Activated naive CD4-positive, alpha-beta T cell treated with anti-CD3 and anti-CD28 coated beads, Interleukin-2, amount 10 ng/mL, durations not matched to agents 7 days and 5 days (primary cell): ENCODE results near the gene ENTPD6.

Experiments
- CTCF ChIA-PET: fragments of 350-600 bp; sonication (Branson Sonifier 250); formaldehyde crosslinking; loops from one replicate; lab custom pipeline; 2021; ENCODE audit warnings: antibody characterized with exemption; lab: Charles Lee
- DNase-seq: peaks from one replicate; pipeline ENCODE4 v3.0.0-alpha.2; 2020
- H3K27ac Mint-ChIP-seq: one replicate; pipeline ENCODE4 v1.8.0; 2021; ENCODE audit warnings: mild to moderate bottlenecking, moderate library complexity, mixed read lengths
- H3K27me3 Mint-ChIP-seq: one replicate; pipeline ENCODE4 v1.8.0; 2021; ENCODE audit warnings: mild to moderate bottlenecking, mixed read lengths
- H3K36me3 Mint-ChIP-seq: one replicate; pipeline ENCODE4 v1.8.0; 2021; ENCODE audit warnings: mixed read lengths
- H3K4me1 Mint-ChIP-seq: one replicate; pipeline ENCODE4 v1.8.0; 2021; ENCODE audit warnings: mixed read lengths
- H3K4me3 Mint-ChIP-seq: one replicate; pipeline ENCODE4 v1.8.0; 2021; ENCODE audit warnings: mild to moderate bottlenecking, moderate library complexity, mixed read lengths
- H3K9me3 Mint-ChIP-seq: one replicate; pipeline ENCODE4 v1.8.0; 2021; ENCODE audit warnings: mixed read lengths

Gene ENTPD6

GRCh38 chr20:25196786-25197120 lies 1.2 kb downstream of the ENTPD6 start:
- Mint-ChIP-seq H3K9me3 (no peaks in the 10 kb centered on the region), H3K27ac (peak overlapping the region; percentile 34), H3K4me1 (peaks cover 33% of the 10 kb centered on the region), H3K36me3 (peaks cover 7% of the 10 kb centered on the region), H3K27me3 (peaks cover 4% of the 10 kb centered on the region), H3K4me3 (peak overlapping the region; percentile 79)
- no peak for DNase-seq
- CTCF ChIA-PET = interaction anchor here (1.5 kb wide), 1 partner anchor 53 kb away, joined by 3 read pairs; no protein-coding TSS in a partner anchor

- Mint-ChIP-seq H3K36me3 (peaks cover 7% of the 10 kb centered on the region), H3K4me3 (peak overlapping the region; percentile 79), H3K27me3 (no peaks in the 10 kb centered on the region), H3K4me1 (peaks cover 33% of the 10 kb centered on the region), H3K9me3 (no peaks in the 10 kb centered on the region), H3K27ac (peak overlapping the region; percentile 42)
- DNase-seq = peak; percentile 36
- CTCF ChIA-PET = interaction anchor here (1.5 kb wide), 1 partner anchor 53 kb away, joined by 3 read pairs; no protein-coding TSS in a partner anchor
Observed at GRCh38 chr20:25197183-25197869, 1.8 kb downstream of the ENTPD6 start.

GRCh38 chr20:25197870-25198190 lies 2.3 kb downstream of the ENTPD6 start:
- peak overlapping the region; percentile 79 for H3K4me3 Mint-ChIP-seq
- H3K9me3 Mint-ChIP-seq = no peaks in the 10 kb centered on the region
- peaks cover 33% of the 10 kb centered on the region for H3K4me1 Mint-ChIP-seq
- H3K27ac Mint-ChIP-seq = no peak overlapping the region
- no peak for DNase-seq
- H3K27me3 Mint-ChIP-seq = no peaks in the 10 kb centered on the region
- CTCF ChIA-PET = interaction anchor here (0.5 kb wide), 1 partner anchor 19 kb away, joined by 4 read pairs; no protein-coding TSS in a partner anchor
- peaks cover 8% of the 10 kb centered on the region for H3K36me3 Mint-ChIP-seq

DNA sequence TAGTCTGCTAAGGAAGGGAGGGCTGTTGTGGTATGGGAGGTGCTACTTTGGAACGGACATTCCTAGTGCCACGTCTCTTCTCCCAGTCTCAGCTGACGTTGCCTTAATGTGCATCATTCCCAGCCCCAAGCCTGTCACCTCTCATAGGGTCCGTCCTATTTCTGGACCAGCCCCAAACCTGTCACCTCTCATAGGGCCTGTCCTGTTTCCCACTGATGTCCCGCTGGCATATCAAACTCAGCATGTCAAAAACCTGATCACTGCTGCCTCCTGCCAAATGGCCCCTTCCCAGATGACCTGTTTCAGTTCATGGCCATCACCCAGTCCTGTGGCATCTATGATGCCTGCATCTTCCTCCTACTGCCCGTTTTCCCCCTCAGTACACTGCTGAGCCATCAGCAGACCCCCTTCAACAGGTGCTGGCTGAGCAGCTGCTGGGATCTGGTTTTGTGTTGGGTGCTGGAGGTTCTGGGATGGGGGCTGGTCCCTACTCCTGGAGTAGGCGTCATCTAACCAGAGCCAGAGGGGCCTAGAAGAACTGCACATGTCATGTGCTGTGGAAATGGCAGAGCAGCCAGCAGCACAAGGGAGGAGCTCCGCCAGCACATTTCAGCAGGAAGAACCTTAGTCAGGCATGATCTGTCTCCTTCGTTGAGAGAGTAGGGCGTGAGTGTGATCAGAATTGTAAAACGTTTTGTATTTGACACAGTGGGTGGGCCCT lies 3.3 kb downstream of the ENTPD6 start:
- CTCF ChIA-PET = no interaction called here
- no peak overlapping the region for H3K27ac Mint-ChIP-seq
- peaks cover 33% of the 10 kb centered on the region for H3K4me1 Mint-ChIP-seq
- no peak overlapping the region for H3K4me3 Mint-ChIP-seq
- no peaks in the 10 kb centered on the region for H3K27me3 Mint-ChIP-seq
- no peaks in the 10 kb centered on the region for H3K9me3 Mint-ChIP-seq
- DNase-seq = no peak
- H3K36me3 Mint-ChIP-seq = peaks cover 14% of the 10 kb centered on the region

DNA sequence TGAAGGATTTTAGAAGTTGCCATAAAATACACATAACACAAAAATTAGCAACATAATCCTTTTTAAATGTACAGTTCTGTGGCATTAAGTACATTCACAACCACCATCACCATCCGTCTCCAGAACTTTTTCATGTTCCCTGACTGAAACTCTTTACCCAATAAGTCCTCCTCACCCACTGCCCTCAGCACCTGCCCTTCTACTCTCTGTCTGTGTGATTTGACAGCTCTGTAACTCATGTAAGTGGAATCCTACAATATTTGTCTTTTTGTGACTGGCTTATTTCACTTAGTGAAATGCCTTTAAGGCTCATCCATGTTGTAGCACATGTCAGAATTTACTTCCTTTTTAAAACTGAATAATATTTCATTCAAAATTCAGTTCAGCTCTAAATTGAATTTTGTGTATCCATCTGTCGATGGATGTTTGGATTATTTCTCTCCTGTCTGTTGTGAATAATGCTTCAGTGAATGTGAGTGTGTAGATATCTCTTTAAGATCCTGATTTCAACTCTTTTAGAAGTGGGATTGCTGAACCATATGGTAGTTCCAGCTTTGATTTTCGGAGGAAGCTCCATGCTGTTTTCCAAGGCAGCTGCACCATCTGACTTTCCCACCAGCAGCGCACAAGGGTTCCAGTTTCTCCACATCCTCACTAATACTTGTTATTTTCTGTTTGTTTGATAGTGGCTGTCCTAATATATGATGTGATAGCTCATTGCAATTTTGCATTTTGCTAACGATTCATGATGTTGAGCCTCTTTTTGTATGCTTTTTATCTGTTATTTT lies 4.2 kb downstream of the ENTPD6 start:
- Mint-ChIP-seq H3K27me3 (no peaks in the 10 kb centered on the region), H3K27ac (no peak overlapping the region), H3K36me3 (peaks cover 14% of the 10 kb centered on the region), H3K4me3 (no peak overlapping the region), H3K4me1 (peaks cover 31% of the 10 kb centered on the region), H3K9me3 (no peaks in the 10 kb centered on the region)
- DNase-seq = no peak
- CTCF ChIA-PET = no interaction called here

GRCh38 chr20:25203089-25203488 lies 7.6 kb downstream of the ENTPD6 start:
- Mint-ChIP-seq H3K27ac (no peak overlapping the region), H3K4me3 (no peak overlapping the region), H3K36me3 (peaks cover 14% of the 10 kb centered on the region), H3K9me3 (no peaks in the 10 kb centered on the region), H3K4me1 (peaks cover 13% of the 10 kb centered on the region), H3K27me3 (no peaks in the 10 kb centered on the region)
- CTCF ChIA-PET = no interaction called here
- DNase-seq = no peak

GRCh38 chr20:25203871-25204320 lies 8.4 kb downstream of the ENTPD6 start:
- H3K27me3 Mint-ChIP-seq = no peaks in the 10 kb centered on the region
- H3K27ac Mint-ChIP-seq = no peak overlapping the region
- DNase-seq = no peak
- CTCF ChIA-PET = no interaction called here
- H3K9me3 Mint-ChIP-seq = no peaks in the 10 kb centered on the region
- H3K4me1 Mint-ChIP-seq = peaks cover 9% of the 10 kb centered on the region
- no peak overlapping the region for H3K4me3 Mint-ChIP-seq
- peaks cover 14% of the 10 kb centered on the region for H3K36me3 Mint-ChIP-seq

DNA sequence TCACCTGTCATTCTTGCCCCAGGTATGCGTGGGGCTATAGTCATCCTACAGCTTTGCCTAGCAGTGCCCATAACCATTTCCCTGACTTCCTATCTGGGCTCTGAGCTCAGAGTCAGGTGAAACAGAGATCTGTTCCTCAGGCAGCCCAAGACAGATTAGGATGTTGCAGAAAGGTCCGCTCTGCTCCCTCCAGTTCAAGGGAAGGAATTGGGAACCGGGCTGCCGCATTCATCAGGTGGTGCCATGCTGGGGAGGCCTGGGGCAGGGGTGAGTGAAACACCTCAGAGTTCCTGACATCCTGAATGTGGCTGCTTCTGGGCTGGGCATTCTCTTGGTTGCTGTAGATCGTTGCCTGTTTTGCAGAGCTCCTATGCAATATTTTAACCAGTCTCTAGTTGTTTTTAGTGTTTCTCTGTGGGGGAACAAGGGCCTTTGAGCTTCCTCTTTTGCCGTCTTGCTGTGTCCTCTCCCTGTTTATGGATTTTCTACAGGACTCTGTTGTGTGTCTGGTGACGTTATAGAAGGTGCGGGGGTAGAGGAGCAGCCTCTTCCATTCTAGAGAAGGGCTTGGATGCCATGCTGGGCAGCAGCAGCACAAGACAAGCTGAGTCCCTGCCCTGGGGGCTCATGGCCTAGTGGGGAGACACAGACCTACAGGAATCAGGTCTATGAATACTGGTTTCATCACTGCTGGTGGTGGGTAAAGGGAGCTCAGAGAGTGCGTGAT lies 9.2 kb downstream of the ENTPD6 start:
- no peak overlapping the region for H3K27ac Mint-ChIP-seq
- H3K4me1 Mint-ChIP-seq = peaks cover 2% of the 10 kb centered on the region
- no peak overlapping the region for H3K4me3 Mint-ChIP-seq
- no peaks in the 10 kb centered on the region for H3K9me3 Mint-ChIP-seq
- peaks cover 9% of the 10 kb centered on the region for H3K36me3 Mint-ChIP-seq
- H3K27me3 Mint-ChIP-seq = no peaks in the 10 kb centered on the region
- no peak for DNase-seq
- CTCF ChIA-PET = no interaction called here

DNA sequence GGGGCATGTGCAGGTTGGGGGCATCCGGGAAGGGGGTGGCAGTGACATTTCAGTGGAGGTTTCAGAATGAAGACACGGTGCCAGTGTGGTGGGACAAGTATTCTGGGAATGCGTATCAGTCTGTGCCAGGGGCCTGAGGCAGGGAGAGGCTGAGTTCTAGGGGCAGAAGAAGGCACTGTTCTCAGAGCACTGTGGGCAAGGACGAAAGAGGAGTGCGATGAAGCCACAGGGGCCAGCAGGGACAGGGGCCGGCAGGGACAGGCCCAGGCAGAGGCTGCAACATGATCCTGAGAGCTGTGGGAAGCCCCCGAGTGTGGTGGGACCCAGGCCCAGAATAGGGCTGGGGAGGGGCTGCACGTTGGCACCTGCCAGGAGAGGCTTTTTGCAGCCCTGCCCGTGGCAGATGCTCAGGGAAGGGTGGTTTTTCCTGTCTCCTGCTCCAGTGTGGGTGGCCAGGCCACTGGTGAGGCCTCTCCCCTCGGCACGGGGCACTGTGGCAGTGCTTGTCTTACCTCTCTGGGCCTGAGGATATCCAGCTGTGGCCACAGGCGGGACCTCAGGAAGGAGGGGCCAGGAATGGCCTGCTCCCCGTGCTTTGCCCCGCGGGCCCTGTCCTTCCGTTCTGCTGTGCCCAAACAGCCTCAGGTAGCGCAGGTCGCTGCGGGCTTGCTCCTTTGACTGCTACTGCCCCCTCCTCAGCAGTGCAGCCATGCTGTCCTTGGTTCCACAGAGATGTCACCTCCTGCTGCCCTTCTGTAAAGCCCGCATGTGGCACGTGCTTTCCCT lies 10.0 kb downstream of the ENTPD6 start:
- H3K9me3 Mint-ChIP-seq = no peaks in the 10 kb centered on the region
- no peak for DNase-seq
- H3K36me3 Mint-ChIP-seq = peaks cover 9% of the 10 kb centered on the region
- H3K4me1 Mint-ChIP-seq = peaks cover 2% of the 10 kb centered on the region
- no peak overlapping the region for H3K4me3 Mint-ChIP-seq
- H3K27ac Mint-ChIP-seq = no peak overlapping the region
- CTCF ChIA-PET = no interaction called here
- no peaks in the 10 kb centered on the region for H3K27me3 Mint-ChIP-seq

- CTCF ChIA-PET = no interaction called here
- no peak overlapping the region for H3K27ac Mint-ChIP-seq
- H3K4me1 Mint-ChIP-seq = no peaks in the 10 kb centered on the region
- peaks cover 9% of the 10 kb centered on the region for H3K36me3 Mint-ChIP-seq
- no peak for DNase-seq
- H3K9me3 Mint-ChIP-seq = no peaks in the 10 kb centered on the region
- no peak overlapping the region for H3K4me3 Mint-ChIP-seq
- no peaks in the 10 kb centered on the region for H3K27me3 Mint-ChIP-seq
Observed at GRCh38 chr20:25206063-25206403, 10.5 kb downstream of the ENTPD6 start.

- H3K4me1 Mint-ChIP-seq = no peaks in the 10 kb centered on the region
- no peak overlapping the region for H3K27ac Mint-ChIP-seq
- DNase-seq = no peak
- CTCF ChIA-PET = no interaction called here
- no peaks in the 10 kb centered on the region for H3K27me3 Mint-ChIP-seq
- H3K36me3 Mint-ChIP-seq = peaks cover 10% of the 10 kb centered on the region
- H3K9me3 Mint-ChIP-seq = no peaks in the 10 kb centered on the region
- H3K4me3 Mint-ChIP-seq = no peak overlapping the region
Observed at GRCh38 chr20:25206548-25206947, 11.0 kb downstream of the ENTPD6 start.

DNA sequence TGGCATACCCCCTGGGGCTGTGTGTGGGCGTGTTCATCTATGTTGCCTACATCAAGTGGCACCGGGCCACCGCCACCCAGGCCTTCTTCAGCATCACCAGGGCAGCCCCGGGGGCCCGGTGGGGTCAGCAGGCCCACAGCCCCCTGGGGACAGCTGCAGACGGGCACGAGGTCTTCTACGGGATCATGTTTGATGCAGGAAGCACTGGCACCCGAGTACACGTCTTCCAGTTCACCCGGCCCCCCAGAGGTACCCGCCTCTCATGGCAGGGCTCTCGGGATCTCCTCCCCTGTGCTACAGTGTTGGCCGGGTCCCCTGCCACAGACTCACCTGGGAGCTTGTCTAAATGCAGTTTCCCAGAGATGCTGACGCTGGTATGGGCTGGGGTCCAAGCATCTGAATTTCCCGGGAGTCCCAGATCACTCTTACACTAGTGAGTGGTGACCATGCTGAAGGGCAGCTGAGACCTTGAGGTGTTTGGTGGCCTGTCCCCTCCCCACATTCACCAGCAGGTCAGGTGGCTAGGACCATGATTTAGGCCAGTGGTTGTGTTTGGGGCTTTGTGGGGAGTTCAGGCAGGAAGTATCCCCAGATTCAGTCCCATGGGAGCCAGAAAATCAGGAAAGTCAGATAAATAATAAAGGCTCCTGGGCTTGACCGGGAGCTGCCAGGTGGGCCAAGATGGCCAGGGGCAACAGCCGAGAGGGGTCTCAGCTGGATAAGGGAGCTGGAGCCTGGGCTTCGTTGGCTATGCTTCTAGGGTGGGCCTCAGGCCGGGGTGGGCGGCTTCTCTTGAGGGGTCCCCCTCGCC lies 11.8 kb downstream of the ENTPD6 start:
- Mint-ChIP-seq H3K36me3 (peaks cover 16% of the 10 kb centered on the region), H3K9me3 (no peaks in the 10 kb centered on the region), H3K4me1 (no peaks in the 10 kb centered on the region), H3K27me3 (no peaks in the 10 kb centered on the region), H3K4me3 (no peak overlapping the region), H3K27ac (no peak overlapping the region)
- DNase-seq = no peak
- CTCF ChIA-PET = no interaction called here

GRCh38 chr20:25207960-25208534 lies 12.5 kb downstream of the ENTPD6 start:
- CTCF ChIA-PET = no interaction called here
- Mint-ChIP-seq H3K9me3 (no peaks in the 10 kb centered on the region), H3K4me1 (no peaks in the 10 kb centered on the region), H3K36me3 (peaks cover 12% of the 10 kb centered on the region), H3K4me3 (no peak overlapping the region), H3K27ac (peak overlapping the region; percentile 20), H3K27me3 (no peaks in the 10 kb centered on the region)
- DNase-seq = no peak
